ENCODE results near the gene CNTNAP5.

DNA sequence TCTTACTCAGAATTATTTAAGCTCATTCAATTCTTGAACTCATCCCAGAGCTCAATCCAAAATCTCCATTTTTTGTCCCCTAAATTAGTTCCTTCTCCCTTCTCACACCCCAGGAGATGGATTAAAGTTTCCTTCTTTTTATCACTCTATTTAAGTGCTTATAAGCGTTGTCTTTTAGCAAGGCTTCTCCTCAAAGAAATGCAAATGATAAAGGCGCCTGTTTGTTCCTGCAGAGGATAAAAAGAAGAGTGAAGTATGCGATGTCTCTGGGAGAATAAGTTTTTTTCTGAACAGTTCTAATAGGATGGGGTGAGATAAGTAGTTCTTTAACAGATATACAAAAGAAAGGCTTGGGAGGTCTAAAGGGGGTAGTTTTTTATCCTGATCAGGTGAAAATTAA, 303.3 kb downstream of the CNTNAP5 start:
- TF ChIP-seq, protein P1, sequence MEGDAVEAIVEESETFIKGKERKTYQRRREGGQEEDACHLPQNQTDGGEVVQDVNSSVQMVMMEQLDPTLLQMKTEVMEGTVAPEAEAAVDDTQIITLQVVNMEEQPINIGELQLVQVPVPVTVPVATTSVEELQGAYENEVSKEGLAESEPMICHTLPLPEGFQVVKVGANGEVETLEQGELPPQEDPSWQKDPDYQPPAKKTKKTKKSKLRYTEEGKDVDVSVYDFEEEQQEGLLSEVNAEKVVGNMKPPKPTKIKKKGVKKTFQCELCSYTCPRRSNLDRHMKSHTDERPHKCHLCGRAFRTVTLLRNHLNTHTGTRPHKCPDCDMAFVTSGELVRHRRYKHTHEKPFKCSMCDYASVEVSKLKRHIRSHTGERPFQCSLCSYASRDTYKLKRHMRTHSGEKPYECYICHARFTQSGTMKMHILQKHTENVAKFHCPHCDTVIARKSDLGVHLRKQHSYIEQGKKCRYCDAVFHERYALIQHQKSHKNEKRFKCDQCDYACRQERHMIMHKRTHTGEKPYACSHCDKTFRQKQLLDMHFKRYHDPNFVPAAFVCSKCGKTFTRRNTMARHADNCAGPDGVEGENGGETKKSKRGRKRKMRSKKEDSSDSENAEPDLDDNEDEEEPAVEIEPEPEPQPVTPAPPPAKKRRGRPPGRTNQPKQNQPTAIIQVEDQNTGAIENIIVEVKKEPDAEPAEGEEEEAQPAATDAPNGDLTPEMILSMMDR (IDR thresholded peaks at IDR 0.05) = no peak
- TF ChIP-seq POLR2A (IDR thresholded peaks at IDR 0.05) = no peak
